ENCODE data around the gene LRRN4CL. TPM values are rescaled to one million over a fixed set of nuclear protein-coding genes. Genes with fewer than 3 reads are reported as not detected.
A peak's percentile ranks its signal among the peaks of the same experiment; 100 is the strongest.
"Not testable (repeated sequence)": the region's sequence is repeated elsewhere in the genome, so short reads cannot be mapped to it uniquely, and the experiment has no call there.

LRRN4CL gene
- polyA plus RNA-seq, 1 experiment, result 2.9 TPM

- CTCF ChIA-PET, result interaction anchor here (1.2 to 1.8 kb wide), 5 partner anchors 8 to 85 kb away, joined by 3 to 6 read pairs (median 4); partner anchors contain the start of genes INTS5 and TMEM179B
- no peak for TF ChIP-seq CTCF (IDR thresholded peaks at IDR 0.05; ENCODE audit: insufficient read depth, low read depth, low read length)
- DNase-seq (ENCODE audit: low read depth), result no peak
- Histone ChIP-seq H3K36me3 (ENCODE audit: control insufficient read depth, insufficient read depth, low read length) (no peaks in the 10 kb centered on the region; the same call in 1 of the 2 replicates), H3K27me3 (ENCODE audit: control insufficient read depth, insufficient read depth, low read length) (no peaks in the 10 kb centered on the region), H3K4me3 (ENCODE audit: low read depth, low read length) (no peak overlapping the region)
- POLR2A ChIA-PET, result no interaction called here
These were observed 12.9 kb upstream of the LRRN4CL start for GRCh38 chr11:62702246-62702645.

GRCh38 chr11:62694455-62695167 lies 5.3 kb upstream of the LRRN4CL start:
- no peaks in the 10 kb centered on the region for H3K27me3 ChIP-seq (ENCODE audit: control insufficient read depth, insufficient read depth, low read length)
- no peak for DNase-seq (ENCODE audit: low read depth)
- H3K36me3 ChIP-seq (ENCODE audit: control insufficient read depth, insufficient read depth, low read length), result peaks cover 16% of the 10 kb centered on the region
- CTCF ChIA-PET, result interaction anchor here (0.7 to 3.8 kb wide), 23 partner anchors 8 to 313 kb away, joined by 3 to 40 read pairs (median 4); partner anchors contain the start of genes B3GAT3, HNRNPUL2, LBHD1 and UBXN1
- no peak overlapping the region for H3K4me3 ChIP-seq (ENCODE audit: low read depth, low read length)
- POLR2A ChIA-PET, result no interaction called here
- TF ChIP-seq CTCF (IDR thresholded peaks at IDR 0.05; ENCODE audit: insufficient read depth, low read depth, low read length), result peak; percentile 88

GRCh38 chr11:62693624-62694023 lies 4.3 kb upstream of the LRRN4CL start:
- not testable (repeated sequence) for DNase-seq (ENCODE audit: low read depth)

GRCh38 chr11:62688491-62688890 lies 839 bp downstream of the LRRN4CL start:
- ChIA-PET CTCF (interaction anchor here (1.5 to 4.0 kb wide), 6 partner anchors 11 to 98 kb away, joined by 3 to 13 read pairs (median 6); partner anchors contain the start of genes C11orf98, CSKMT, LBHD1 and TMEM179B), POLR2A (interaction anchor here (1.1 to 1.5 kb wide), 2 partner anchors 24 to 115 kb away, joined by 5 to 7 read pairs; partner anchors contain the start of genes C11orf98, CSKMT and EEF1G)
- no peak for DNase-seq (ENCODE audit: low read depth)

More at GRCh38 chr11:62693624-62694023, 4.3 kb upstream of the LRRN4CL start:
- H3K27me3 ChIP-seq (ENCODE audit: control insufficient read depth, insufficient read depth, low read length); POLR2A ChIA-PET; H3K4me3 ChIP-seq (ENCODE audit: low read depth, low read length): not testable (repeated sequence)
- H3K36me3 ChIP-seq (ENCODE audit: control insufficient read depth, insufficient read depth, low read length), result peaks cover 16% of the 10 kb centered on the region
- CTCF ChIA-PET, result interaction anchor here (0.6 to 3.8 kb wide), 15 partner anchors 13 to 299 kb away, joined by 3 to 40 read pairs (median 4); partner anchors contain the start of genes HNRNPUL2, LBHD1, MTA2 and UBXN1

More at GRCh38 chr11:62688491-62688890, 839 bp downstream of the LRRN4CL start:
- peak overlapping the region; percentile 0 for H3K4me3 ChIP-seq (ENCODE audit: low read depth, low read length)
- peaks cover 16% of the 10 kb centered on the region for H3K36me3 ChIP-seq (ENCODE audit: control insufficient read depth, insufficient read depth, low read length)
- TF ChIP-seq CTCF (IDR thresholded peaks at IDR 0.05; ENCODE audit: insufficient read depth, low read depth, low read length), result no peak
- no peaks in the 10 kb centered on the region for H3K27me3 ChIP-seq (ENCODE audit: control insufficient read depth, insufficient read depth, low read length)

Measured in BJ (cell line).